Fibroblast of skin of scalp (primary cell): Measurements from ENCODE around the gene SEMA6D. TPM values are rescaled to one million over a fixed set of nuclear protein-coding genes. Genes with fewer than 3 reads are reported as not detected.
A peak's percentile ranks its signal among the peaks of the same experiment; 100 is the strongest.

ENCODE experiments used
- DNase-seq: peaks from one replicate; pipeline ENCODE4 v3.0.0-alpha.2; 2013
- polyA plus RNA-seq, 2 experiments: library from polyadenylated mRNA; unstranded; fragments of 120-200 nt; gene quantifications; one replicate each; pipeline ENCODE4 v1.2.1, GENCODE V29; 2013; ENCODE audit not compliant: insufficient read length in 2 of 2

Gene SEMA6D, protein sequence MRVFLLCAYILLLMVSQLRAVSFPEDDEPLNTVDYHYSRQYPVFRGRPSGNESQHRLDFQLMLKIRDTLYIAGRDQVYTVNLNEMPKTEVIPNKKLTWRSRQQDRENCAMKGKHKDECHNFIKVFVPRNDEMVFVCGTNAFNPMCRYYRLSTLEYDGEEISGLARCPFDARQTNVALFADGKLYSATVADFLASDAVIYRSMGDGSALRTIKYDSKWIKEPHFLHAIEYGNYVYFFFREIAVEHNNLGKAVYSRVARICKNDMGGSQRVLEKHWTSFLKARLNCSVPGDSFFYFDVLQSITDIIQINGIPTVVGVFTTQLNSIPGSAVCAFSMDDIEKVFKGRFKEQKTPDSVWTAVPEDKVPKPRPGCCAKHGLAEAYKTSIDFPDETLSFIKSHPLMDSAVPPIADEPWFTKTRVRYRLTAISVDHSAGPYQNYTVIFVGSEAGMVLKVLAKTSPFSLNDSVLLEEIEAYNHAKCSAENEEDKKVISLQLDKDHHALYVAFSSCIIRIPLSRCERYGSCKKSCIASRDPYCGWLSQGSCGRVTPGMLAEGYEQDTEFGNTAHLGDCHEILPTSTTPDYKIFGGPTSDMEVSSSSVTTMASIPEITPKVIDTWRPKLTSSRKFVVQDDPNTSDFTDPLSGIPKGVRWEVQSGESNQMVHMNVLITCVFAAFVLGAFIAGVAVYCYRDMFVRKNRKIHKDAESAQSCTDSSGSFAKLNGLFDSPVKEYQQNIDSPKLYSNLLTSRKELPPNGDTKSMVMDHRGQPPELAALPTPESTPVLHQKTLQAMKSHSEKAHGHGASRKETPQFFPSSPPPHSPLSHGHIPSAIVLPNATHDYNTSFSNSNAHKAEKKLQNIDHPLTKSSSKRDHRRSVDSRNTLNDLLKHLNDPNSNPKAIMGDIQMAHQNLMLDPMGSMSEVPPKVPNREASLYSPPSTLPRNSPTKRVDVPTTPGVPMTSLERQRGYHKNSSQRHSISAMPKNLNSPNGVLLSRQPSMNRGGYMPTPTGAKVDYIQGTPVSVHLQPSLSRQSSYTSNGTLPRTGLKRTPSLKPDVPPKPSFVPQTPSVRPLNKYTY
- 3.3 TPM for polyA plus RNA-seq (2013, experiment 1 of 2; ENCODE audit: insufficient read length)
- polyA plus RNA-seq (2013, experiment 2 of 2; ENCODE audit: insufficient read length) = 4.2 TPM

DNA sequence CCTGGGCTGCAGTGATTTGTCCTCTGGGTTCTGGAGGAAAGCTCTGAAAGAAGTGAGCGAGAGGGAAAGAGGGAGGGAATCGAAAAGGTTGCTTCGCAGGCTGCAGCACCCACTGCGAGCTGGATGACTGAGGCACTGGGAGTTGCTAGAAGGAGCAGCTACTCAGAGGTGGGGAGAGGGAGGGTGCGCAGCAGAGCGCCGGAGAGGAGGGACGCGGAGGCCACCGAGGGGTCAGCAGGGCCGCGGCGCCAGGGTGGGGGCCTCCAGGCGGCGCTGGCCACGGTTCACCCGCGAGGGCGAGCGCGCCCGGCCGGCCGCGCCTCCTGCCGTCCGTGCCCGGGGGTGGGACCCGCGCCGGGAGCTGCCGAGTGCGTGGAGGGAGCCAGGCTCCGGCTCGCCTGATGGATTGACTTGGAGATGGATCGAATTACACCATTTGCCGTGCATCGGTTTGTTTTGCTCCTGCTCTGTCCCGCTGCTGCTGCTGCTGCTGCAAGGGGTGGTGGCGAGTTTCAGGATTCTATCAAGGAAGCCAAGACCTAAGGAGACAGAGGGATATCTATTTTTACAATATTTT lies at the start of gene SEMA6D:
Gene SEMA6D (plus strand): TSS at position 470 of the 577 bp plus-strand sequence. CDS start 42,294 bp downstream, outside the sequence.
- DNase-seq = peak; percentile 86

DNA sequence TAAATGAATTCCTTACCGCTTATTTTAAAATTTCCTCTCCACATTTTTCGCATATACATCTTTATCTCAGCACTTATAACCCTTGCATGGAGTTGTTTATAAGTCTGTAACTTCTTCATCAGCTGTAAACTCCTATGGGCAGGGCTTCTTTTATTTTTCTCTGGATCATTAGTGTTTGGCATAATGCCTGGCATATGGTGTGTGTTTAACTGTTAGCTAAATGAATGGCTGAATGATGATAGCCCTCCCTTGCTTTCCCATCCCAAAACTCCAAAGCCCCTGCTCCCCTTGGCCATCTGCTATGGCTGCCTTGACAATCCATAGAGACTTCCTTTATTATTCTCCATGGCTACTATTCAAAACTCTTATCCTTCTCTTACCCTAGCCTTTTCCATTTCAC lies 48.1 kb upstream of the SEMA6D start:
- no peak for DNase-seq

DNA sequence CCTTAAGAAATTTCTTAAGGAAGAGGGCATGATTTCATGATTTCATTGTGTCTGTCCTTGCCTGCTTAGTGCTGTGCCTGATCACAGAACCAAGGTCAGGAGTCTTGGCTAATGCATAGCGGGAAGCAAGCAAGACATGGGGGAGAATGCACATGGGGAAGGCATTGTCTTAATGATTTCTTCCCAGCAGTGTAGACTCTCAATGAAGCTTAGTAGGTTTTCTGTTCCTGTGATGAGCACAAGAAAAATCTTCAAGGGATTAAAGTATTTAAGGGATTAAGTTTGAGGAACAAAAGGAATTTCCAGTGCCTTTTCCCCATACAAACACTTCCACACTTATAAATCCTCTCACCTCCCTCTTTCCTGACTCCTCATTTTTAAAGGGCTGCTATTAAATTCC lies 46.9 kb upstream of the SEMA6D start:
- DNase-seq = no peak

DNA sequence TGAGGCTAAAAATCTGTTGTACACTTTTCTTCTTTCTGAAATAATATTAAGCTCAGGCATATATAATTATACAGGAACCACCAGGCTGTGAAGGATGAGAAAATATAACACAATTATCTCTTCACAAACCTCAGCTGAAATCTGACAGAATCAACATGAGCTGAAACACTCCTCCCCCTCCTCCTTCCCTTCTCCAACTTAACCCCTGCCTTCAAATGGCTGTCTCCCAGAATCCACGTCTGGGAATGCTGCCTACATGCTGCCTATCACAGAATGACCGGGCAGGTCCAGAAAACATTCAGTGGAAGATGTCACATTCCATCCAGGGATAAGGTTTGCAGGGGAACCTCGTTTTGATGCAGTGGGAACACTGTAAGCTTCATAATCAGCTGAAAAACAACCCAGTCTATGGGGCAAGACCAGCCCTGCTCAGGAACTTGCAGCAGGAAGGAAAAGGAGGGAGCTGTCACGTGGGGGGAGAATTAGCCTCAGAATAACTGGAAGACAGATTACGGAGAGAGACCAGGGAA lies 44.0 kb upstream of the SEMA6D start:
- no peak for DNase-seq

DNA sequence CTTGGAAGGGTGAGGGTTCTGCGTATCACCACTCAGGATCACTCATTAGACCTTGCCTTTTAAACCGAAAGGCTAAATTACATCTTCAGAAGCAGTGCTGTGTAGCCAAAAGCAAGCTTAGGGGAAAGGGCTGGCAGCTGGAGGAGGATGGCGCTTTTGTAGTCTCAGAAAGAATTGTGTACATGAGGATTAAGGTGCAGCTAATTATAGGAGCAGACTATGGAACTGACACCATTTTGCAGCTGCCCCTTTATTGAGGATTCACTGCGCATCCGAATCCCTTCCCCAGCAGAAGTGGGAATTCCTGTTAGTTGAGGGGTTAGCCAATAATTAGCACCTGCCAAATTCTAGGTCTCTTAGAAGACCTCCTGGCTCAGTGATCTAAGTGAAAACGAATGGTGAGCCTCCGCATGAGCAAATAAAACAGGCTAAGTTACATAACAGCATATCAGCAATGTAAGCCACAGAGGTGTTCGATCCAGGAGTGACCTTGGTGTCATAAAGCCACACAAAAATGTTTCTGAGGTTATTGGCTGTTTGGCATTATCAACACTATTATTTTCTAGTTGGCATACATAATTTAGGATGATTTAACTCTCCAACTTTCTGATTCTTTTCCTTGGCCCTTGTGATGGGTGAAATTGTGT lies 42.6 kb upstream of the SEMA6D start:
- DNase-seq = no peak

DNA sequence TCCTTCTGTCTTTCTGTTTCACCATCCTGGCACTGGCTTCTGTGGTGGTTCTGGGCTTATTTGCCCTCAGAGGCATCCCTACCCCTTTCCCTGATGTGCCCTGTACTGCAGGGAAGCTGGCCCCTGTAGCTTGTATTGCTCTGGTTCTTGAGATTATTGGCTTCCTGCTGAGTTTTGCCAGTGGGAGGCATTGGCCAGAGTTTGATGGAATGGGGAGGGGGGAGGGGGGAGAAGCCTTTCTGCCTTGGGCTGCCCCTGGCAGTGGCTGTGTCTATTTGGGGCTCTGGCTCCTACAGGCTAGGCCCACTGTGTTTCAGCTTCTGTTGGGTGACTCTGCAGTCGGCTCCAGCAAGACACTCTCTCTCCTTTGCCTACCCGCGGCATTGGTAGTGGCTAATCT lies 41.6 kb upstream of the SEMA6D start:
- DNase-seq = no peak

DNA sequence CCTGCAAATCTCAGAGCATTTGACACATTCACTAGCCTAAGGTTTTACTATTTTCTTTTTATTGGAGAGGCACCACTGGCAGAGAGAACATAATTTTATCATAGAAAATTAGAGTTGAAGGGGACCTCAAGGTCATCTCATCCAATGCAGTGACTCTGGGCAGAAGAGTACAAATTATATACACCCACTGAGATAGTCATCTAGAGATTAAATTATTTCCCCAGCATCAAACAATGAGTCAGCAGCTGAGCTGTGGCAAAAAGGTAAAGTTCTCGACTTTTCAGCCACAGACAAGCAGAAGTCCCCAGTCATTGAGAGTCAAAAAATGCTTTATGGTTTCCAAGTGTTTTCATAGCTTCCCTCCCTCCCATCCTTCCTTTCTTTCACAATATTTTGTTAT lies 39.3 kb upstream of the SEMA6D start:
- no peak for DNase-seq

DNA sequence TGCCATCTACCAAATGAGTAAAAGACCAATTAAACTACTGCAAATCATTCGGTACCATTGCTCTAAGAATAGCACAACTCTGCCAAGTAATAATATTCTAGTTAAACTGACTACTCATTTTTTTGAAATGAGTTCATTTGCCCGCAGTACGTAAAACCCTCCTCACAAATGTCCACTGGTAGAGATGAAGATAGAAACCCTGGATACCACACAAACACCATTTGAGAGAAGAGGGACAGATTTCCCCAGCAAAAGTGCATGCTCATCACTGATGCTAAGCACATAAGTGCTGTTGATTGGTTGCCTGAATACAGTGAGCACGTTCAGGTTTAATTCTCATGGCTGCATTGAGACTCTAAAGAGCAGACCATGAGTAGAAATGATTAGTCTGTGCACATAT lies 34.6 kb upstream of the SEMA6D start:
- DNase-seq = no peak

DNA sequence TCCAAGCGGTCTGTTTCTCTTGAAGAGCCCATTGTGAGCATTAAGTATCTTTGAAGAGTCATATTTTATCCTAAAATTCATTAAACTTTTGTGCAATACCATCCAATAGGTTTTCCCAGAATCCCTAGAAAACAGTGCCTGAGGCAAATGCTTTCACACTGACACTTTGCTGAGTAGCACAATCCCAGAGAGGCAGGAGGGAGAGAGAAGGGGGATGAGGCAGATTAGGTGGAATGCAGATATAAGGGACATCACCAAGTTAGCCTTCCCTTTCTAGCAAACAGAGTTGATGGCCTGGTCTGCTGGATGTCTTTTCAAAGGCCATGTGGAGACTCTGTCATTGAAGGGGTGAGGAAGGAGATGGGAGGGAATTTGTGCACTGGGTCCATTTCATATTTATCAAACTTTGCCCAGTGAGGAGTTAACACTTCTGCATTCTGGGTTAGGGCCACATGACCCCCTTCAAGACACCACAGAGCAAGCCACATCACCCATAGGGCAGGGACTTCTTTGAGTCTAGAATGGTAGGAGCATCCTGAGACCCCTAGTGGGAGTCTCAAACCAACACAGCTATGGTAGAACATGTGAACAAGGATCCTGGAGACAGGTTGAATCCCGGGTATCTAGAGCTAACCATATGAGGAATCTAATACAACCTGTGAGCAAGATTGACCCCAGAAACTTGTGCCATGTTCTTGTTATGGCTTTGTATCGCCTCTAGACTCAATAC lies 32.0 kb upstream of the SEMA6D start:
- peak; percentile 60 for DNase-seq

DNA sequence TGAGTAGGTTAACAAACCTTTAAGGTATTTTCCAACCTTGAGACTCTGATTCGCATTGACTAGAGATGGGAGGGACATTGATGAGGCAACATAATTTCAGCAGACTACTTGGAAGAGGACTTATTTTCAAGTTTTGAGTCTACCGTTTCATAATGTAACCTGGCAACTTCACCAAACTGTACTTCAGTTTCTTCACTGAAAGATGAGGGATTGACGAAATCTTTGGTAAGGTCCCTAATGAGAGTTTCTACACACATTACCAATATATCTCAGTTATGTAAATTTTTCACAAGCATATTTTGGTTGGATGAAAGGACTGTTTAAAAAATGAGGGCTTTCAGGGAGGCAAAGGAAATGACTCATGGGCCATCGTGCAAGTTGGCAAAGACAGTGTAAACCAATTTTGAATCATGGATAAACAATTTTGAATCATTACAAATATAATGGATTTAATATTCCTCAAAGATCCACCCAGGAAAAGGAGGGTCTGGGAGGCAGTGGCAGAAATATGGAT lies 28.7 kb upstream of the SEMA6D start:
- DNase-seq = peak; percentile 63

DNA sequence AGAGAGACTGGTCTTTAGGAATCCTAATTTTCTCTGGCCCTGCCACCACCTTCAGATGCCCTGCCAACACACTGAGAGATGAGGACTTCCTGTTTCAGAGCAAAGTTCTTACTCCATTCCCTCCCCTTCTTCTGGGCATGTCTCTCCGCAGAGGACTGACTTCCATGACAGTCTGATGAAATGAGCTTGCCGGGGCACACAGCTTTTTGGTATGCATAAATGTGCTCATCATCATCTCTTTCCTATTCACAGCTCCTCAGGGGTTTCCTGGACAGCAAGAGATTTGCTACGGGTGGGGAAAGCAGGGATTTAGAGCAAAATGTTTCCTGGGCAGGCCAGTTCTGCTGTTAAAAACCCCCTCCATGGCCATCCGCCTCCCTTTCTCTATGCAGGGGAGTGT lies 27.6 kb upstream of the SEMA6D start:
- DNase-seq = peak; percentile 40

DNA sequence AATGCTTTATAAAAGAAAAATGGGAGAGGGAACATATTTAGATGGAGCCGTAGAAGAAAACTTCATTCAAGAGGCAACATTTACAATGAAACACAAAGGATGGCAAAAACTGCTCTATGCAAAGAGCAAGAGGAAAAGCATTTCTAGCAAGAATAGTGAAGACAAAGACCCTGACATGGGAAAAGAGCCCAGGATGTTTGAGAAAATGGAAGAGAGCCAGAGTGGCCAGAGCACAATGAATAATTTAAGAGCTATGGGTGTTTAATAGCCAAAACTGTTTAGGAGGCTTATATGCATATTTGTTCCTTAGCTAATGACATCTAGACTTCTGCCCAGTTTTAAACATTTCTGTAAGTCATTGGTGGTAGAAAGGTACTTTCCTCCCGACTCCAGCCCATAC lies 25.4 kb upstream of the SEMA6D start:
- DNase-seq = no peak

DNA sequence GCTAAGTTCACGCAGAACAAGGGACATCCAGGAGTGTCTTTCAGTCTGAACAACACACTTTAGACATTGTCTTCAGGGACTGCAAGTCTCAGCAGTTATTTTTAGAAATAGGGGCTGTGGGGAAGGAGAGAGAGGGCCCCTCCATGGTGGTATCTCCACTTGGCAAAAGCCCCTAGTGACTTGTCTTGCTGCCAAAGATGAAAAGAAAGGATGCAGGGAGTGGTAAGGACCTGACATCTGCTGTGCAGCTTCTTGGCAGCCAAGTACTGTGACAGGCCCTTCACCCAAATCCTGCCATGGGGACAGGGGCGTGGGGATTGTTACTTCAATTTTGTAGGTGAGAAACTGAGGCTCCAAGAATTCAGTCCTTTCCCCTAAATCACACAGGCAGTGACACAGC lies 21.0 kb upstream of the SEMA6D start:
- DNase-seq = no peak

DNA sequence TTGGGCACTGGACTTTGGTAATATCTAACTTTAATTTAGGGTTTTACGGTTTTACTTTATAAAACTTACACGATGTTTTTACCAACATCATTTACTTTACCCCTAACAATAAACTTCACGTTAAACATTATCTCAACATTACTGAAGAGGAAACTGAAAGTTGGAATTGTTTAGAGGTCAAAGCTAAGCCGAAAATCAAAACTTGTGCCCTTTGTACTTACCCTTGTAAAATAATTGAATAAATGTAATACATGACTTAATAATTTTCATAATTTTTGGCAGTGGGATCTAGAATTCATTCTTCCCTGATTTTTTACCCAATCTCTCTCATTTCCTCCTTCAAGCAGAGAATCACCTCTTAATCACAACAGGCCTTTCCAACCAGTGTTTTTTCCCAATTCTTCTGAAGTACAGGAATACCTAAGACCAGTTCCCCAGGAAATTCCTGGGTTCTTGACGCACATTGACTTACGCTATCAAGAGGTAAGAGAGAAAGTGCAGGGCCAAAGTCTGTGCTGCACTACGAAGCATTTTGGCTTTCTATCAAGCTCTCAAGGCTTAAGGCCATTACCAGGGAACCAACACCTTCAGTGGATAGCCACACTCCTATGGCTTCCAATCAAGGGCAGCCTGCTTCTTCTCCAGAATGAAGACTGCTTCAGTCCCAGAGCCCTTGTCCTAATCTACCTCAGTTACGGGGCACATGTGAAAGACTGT lies 11.9 kb upstream of the SEMA6D start:
- DNase-seq = no peak

DNA sequence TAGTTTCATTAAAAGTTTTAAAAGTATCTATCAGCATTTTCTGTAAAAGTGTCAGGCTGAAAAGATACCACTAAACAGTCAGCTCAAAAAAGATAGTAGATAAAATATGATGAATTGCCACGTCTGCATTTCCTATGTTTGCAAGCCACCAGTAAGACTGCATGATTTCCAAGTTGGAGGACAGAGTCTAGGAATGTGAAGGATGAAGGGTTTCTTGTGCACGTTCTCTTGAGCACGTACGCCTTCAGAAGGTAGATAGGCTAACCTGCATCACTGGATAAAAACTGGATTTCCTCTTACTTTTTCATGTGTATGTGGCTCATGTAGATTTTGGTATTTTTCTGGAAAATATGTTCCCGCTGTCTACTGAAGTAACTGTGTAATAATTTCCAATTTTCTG lies 9.9 kb upstream of the SEMA6D start:
- no peak for DNase-seq

DNA sequence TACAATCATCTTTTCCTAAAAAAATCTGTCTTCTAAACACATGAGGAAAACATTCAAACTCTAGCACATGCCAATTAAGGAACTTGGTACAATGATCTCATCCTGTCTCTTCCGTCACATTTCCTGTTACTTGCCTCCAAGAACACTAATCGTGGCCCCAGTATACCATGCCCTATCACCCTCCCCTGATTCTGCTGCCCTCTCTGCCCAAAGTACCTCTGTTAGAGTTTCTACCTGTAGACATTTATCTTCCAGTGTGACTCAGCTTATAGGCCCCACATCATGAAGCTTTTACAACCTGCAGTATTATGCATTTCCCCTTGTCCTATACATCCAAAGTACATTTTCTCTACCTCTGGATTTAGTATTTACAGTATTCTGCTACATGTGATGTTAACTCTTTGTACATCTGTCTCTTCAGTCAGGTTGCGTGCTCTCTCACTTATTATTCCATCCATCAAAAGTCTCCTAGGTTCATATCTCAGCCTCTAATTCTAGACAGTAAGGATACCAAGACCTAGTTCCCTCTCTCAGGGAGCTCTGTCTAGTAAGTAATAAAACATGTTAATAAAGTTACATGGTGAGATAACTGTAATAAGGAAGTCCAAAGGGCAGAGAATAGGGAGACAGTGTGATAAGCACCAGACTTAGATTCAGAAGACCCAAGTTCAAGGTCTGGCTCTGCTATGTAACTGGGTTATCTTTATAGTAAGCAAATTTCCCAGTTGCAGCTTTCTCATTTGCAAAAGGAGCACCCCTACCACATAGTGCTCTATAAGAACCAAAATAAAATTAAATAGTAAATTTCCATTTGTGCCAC lies 8.9 kb upstream of the SEMA6D start:
- DNase-seq = no peak

DNA sequence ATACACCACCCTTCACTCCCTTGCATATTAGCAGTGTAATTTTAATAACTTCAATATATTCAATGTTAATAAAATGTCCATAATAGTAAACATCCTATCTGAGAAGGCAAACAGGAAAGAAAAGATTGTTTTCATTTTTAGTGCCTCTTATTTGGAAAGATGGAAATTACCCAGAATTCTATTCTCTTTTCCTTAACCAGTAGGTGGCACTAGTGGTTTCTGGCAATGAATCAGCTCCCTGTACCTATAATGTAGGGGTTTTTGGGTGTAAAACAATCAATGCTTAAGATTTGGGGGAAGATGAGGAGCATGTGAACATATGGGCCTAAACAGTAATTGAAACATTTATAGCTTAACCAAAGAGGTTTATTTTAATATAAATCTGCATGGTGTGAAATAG lies 5.7 kb upstream of the SEMA6D start:
- DNase-seq = peak; percentile 28

DNA sequence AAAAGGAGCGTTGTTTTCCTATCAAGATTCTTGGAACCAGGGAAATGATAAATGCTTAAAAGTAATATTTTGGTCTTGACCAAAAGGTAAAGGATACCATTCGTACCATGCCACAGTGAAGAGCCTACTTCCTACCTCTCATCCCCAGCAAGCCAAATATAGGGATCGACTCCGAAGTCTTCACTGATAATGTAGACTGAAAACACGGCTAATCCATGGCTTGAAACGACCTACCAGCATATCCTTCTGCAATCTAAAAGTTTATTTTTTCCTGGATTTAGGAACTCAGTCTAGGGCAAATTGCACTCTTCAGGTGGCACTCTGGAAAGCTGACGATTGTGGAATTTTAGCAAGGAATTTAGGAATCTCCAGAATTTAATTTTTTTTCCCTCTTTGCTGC lies 1.9 kb upstream of the SEMA6D start:
- DNase-seq = no peak

DNA sequence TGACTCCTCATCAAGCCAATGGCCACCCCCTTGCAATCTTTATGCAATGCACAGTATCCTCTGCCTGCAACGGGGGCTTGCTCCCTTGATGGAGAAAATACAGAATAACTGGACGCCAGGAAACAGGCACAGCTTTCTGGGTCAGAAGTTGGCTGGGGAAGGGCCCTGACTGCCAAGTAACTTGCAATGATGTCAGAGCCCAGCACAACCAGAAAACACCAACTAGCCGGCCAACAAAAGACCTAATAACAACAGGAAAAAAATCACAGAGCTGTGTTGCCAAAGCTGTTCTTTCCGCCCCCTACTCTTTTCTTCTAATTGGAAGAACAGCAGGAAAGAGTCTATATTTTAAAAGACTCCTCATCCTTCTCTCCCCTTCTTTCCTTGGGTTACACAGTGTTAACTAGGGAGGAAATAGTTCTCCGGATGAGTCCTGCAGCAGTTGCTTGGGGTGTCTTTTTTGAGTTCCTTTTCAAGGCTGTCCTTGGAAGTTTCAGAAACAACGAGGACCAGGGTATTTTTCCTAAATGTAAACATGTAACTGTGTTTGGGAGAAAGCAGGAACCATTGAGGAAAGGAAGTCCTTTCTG lies 1.4 kb upstream of the SEMA6D start:
- DNase-seq = no peak
